Breast epithelium (tissue), 3 donors: Measurements from ENCODE around the gene TFAM.

Experiments used
- POLR2A ChIP-seq: fragments of 450-650 bp; IDR thresholded peaks from one replicate; pipeline ENCODE4 v1.6.1; 2016; ENCODE audit warnings: antibody characterized with exemption, mild to moderate bottlenecking, moderate library complexity
- POLR2AphosphoS5 ChIP-seq, 3 donors: sonication (generic); formaldehyde crosslinking; IDR thresholded peaks; one replicate each; pipeline ENCODE4 v1.6.1; 2017; ENCODE audit warnings: antibody characterized with exemption in 3 of 3

DNA sequence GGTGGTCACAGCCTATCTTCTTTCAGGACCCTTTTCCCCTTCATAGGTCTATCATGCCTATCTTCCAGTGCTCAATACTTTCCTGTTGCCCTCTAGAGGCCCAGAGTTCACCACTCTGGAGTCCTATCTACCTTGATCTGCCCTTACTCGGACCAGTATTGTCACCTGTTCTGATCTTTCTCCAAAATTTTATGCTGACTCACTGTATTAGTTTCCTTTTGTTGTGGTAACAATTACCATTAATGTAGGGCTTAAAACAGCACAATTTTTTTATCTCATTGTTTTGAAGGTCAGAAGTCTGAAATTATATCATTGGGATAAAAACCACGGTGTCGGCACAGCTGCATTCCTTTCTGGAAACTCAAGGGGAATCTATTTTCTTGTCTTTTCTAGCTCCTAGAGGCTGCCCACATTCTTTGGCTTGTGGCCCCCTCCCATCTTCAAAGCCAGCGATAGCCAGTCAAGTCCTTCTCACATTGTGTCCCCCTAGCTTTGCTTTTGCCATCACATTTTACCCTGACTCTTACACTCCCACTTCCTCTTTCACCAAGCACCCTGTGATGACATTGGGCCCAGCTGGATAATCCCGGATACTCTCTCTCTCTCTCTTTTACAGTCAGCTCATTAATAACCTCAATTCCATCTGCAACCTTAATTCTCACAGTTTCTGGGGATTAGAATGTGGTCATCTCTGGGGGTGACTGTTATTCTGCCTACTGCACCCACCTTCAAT lies 54.6 kb downstream of the TFAM start:
- TF ChIP-seq POLR2A (no peak), POLR2AphosphoS5 (IDR thresholded peaks at IDR 0.05) (no peak)
